NCI-H774 (cell line): ENCODE data around the gene TMEM88.

ENCODE experiments used
- DNase-seq: peaks from one replicate; lab custom pipeline; 2025; lab: John Stamatoyannopoulos, UW

TMEM88 gene

DNA sequence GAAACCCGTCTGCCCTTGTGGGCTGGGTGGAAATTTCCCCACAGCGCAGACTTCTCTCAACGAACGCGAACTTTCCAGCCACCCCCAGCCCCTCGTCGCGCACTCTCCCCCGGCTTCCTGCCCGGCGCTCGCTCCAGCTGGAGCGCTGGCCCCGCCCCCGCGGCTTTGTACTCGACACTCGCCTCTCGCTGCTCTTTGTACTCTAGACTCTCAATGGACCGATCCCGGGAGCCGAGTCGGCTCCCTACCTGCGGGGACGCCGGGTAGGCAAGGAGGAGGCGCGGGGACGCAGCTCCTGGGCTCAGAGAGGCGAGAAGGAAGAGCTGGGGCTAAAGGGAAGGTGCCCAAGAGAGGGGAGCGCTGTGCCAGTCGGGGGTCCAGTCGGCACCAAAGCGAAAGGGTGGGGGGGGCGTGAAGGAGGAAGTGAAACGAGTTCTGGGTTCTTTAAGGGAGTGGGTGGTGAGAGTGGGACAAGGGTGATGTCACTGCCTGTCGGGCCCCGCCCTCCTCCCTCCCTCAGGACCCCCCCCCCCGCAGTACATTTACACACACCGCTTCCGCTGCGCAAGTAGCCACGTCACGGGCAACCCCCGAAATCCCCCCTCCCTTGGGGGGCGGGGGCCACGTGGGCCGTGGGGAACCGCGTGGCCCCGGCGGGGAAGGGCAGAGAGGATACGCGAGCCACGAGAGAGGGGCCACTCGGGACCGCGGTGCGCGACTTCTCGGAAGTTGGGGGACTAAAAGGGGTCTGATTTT, 11.2 kb upstream of the TMEM88 start:
- DNase-seq: peak; percentile 53

DNA sequence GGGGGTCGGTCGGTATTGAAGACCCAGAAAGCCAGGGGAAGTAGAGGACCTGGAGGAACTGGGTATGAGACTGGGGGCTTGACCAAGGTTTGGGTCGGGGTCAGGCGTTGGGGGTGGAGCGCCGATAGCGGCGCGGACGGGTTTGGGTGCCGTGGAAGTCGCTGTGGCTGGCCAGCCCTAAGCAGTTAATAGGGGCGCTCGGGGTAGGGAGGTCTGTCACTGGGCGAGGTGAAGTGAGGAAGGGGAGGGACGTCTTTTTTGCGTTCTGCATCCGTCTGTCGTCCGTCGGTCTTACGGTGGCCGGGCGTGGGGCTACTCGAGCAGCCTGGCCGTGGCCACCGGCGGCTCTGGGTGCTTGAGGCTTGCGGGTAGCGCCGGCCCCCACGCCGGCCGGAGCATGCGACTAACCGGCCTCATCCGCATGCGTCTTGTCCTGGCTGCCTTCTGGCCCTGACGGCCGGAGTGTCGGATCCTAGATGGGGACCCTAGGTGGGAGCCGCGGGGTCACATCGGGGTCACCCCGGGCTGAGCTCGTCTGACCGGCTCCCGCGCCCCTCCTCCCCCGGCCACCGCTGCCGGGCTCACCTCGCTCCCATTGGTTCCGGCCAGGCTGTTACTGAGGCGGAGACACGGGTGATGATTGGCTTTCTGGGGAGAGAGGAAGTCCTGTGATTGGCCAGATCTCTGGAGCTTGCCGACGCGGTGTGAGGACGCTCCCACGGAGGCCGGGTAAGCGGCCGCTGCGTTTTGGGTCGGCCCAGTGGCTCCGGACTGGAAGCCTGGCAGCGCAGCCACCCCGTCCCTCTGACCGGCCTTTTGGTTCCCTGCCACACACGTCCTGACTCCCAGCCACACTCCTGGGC, 10.3 kb upstream of the TMEM88 start:
- peak; percentile 72 for DNase-seq

DNA sequence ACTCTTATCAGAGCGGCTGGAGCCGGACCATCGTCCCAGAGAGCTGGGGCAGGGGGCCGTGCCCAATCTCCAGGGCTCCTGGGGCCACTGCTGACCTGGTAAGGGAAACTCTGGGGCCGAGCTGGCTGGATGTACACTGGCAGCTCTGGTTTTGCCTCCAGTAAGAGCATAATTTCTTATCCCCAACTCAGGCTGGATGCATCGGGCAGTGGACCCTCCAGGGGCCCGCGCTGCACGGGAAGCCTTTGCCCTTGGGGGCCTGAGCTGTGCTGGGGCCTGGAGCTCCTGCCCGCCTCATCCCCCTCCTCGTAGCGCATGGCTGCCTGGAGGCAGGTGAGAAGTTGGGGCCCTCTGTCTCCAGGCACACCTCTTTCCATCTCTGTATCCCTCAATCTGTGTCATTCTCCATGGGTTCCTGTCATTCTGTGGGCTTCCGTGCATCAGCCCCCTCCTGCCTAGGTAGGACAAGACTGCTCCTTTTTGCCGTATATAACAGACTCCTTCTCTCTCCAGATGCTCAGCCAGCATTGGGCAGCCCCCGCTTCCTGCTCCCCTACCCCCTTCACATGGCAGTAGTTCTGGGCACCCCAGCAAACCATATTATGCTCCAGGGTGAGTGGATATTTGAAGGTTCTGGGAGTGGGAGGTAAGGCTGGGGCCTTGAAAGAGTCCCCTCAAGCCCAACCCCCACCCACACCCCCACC, 9.4 kb upstream of the TMEM88 start:
- no peak for DNase-seq

DNA sequence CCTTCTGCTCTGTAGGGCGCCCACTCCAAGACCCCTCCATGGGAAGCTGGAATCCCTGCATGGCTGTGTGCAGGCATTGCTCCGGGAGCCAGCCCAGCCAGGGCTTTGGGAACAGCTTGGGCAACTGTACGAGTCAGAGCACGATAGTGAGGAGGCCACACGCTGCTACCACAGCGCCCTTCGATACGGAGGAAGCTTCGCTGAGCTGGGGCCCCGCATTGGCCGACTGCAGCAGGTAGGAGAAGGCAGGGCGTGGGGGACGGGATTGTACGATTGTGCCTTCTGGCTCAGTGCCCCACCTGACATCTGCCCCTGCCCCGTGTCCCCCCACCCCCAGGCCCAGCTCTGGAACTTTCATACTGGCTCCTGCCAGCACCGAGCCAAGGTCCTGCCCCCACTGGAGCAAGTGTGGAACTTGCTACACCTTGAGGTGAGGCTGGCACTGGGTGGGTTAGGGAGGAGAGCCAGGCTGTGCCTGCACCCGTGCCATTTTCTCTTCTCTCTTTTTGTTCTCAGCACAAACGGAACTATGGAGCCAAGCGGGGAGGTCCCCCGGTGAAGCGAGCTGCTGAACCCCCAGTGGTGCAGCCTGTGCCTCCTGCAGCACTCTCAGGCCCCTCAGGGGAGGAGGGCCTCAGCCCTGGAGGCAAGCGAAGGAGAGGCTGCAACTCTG, 8.7 kb upstream of the TMEM88 start:
- no peak for DNase-seq

DNA sequence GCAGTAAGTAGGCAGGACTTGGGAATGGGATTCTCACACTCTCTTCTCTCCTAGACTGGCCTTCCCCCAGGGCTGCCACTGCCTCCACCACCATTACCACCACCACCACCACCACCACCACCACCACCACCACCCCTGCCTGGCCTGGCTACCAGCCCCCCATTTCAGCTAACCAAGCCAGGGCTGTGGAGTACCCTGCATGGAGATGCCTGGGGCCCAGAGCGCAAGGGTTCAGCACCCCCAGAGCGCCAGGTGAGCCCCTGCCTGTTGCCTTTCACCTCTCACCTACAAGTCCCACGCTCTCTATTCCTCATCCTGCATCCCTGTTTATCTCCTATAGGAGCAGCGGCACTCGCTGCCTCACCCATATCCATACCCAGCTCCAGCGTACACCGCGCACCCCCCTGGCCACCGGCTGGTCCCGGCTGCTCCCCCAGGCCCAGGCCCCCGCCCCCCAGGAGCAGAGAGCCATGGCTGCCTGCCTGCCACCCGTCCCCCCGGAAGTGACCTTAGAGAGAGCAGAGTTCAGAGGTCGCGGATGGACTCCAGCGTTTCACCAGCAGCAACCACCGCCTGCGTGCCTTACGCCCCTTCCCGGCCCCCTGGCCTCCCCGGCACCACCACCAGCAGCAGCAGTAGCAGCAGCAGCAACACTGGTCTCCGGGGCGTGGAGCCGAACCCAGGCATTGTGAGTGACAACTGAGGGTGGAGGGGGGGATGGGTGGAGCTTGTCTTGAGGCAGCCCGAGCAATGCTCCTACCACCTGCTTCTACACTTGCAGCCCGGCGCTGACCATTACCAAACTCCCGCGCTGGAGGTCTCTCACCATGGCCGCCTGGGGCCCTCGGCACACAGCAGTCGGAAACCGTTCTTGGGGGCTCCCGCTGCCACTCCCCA, 7.9 kb upstream of the TMEM88 start:
- no peak for DNase-seq

GRCh38 chr17:7848131-7848579, 6.7 kb upstream of the TMEM88 start:
- no peak for DNase-seq

- no peak for DNase-seq
Observed at GRCh38 chr17:7848739-7849129, 6.1 kb upstream of the TMEM88 start.

DNA sequence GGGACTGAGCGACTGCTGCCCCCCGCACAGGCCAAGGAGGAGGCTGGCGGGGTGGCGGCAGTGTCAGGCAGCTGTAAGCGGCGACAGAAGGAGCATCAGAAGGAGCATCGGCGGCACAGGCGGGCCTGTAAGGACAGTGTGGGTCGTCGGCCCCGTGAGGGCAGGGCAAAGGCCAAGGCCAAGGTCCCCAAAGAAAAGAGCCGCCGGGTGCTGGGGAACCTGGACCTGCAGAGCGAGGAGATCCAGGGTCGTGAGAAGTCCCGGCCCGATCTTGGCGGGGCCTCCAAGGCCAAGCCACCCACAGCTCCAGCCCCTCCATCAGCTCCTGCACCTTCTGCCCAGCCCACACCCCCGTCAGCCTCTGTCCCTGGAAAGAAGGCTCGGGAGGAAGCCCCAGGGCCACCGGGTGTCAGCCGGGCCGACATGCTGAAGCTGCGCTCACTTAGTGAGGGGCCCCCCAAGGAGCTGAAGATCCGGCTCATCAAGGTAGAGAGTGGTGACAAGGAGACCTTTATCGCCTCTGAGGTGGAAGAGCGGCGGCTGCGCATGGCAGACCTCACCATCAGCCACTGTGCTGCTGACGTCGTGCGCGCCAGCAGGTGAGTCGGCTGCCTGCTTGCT, 5.6 kb upstream of the TMEM88 start:
- no peak for DNase-seq

DNA sequence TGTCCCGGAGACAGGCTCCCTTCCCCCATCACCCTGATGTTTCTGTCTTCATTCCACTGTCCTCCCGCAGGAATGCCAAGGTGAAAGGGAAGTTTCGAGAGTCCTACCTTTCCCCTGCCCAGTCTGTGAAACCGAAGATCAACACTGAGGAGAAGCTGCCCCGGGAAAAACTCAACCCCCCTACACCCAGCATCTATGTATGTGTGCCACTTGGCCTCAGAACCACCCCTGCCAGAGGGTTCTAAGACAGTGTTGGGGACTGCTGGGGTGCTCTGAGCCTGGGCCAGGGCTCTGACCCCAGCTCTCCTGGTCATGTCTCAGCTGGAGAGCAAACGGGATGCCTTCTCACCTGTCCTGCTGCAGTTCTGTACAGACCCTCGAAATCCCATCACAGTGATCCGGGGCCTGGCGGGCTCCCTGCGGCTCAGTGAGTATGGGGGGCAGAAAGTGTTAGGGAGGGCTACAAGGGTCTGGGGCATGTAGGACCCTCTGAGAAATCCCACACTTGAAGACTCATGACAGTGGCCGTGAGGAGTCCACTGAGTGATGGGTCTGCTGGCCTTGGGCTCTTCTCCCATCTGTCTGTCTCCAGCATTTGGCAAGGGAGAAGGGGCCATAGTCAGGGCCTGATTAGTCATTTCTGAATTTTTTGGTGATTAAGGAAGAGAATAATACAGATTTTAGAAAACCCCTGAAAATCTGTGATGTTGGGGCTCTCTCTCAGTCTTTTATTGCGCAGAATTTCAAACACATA, 4.9 kb upstream of the TMEM88 start:
- DNase-seq: no peak

DNA sequence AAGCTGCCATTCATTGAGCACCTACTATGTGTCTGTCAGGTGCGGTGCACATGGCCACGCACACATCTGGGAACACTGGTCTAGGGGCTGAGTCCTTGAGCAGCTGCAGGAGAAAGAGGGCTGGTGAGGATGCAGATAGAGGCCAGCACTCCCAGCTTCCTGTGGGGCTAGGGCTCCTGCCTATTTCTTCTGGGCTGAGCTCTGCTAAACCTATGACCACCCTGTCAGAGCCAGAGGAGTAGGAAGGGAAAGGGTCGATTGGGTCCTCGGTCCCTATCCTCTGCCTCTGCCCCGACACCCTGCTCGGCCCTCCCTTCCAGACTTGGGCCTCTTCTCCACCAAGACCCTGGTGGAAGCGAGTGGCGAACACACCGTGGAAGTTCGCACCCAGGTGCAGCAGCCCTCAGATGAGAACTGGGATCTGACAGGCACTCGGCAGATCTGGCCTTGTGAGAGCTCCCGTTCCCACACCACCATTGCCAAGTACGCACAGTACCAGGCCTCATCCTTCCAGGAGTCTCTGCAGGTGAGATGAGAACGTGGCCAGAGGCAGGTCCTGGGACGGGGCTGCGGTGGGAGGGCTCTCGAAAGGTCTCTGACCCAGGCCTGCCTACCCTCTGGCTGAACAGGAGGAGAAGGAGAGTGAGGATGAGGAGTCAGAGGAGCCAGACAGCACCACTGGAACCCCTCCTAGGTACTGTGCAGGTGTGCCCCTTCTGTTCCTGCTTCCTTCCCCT, 4.0 kb upstream of the TMEM88 start:
- DNase-seq: no peak

GRCh38 chr17:7851438-7852261, 3.2 kb upstream of the TMEM88 start:
- DNase-seq: peak; percentile 62

GRCh38 chr17:7852262-7852670, 2.6 kb upstream of the TMEM88 start:
- no peak for DNase-seq

DNA sequence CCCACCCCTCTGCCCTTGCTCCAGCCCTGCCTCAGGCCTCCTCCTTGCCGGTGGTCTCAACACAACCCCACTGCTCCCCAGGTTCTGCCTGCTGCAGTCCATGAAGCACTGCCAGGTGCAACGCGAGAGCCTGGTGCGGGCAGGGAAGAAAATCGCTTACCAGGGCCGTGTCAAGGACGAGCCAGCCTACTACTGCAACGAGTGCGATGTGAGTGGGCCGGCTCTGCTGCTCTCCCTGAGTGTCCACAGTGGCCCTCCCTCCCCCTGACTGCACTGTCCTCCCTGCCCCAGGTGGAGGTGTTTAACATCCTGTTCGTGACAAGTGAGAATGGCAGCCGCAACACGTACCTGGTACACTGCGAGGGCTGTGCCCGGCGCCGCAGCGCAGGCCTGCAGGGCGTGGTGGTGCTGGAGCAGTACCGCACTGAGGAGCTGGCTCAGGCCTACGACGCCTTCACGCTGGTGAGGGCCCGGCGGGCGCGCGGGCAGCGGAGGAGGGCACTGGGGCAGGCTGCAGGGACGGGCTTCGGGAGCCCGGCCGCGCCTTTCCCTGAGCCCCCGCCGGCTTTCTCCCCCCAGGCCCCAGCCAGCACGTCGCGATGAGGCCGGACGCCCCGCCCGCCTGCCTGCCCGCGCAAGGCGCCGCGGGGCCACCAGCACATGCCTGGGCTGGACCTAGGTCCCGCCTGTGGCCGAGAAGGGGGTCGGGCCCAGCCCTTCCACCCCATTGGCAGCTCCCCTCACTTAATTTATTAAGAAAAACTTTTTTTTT, 1.8 kb upstream of the TMEM88 start:
- DNase-seq: no peak

DNA sequence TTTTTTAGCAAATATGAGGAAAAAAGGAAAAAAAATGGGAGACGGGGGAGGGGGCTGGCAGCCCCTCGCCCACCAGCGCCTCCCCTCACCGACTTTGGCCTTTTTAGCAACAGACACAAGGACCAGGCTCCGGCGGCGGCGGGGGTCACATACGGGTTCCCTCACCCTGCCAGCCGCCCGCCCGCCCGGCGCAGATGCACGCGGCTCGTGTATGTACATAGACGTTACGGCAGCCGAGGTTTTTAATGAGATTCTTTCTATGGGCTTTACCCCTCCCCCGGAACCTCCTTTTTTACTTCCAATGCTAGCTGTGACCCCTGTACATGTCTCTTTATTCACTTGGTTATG, 1.2 kb upstream of the TMEM88 start:
- DNase-seq: no peak

DNA sequence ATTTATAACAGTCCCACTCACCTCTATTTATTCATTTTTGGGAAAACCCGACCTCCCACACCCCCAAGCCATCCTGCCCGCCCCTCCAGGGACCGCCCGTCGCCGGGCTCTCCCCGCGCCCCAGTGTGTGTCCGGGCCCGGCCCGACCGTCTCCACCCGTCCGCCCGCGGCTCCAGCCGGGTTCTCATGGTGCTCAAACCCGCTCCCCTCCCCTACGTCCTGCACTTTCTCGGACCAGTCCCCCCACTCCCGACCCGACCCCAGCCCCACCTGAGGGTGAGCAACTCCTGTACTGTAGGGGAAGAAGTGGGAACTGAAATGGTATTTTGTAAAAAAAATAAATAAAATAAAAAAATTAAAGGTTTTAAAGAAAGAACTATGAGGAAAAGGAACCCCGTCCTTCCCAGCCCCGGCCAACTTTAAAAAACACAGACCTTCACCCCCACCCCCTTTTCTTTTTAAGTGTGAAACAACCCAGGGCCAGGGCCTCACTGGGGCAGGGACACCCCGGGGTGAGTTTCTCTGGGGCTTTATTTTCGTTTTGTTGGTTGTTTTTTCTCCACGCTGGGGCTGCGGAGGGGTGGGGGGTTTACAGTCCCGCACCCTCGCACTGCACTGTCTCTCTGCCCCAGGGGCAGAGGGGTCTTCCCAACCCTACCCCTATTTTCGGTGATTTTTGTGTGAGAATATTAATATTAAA, 638 bp upstream of the TMEM88 start:
- DNase-seq: no peak

- no peak for DNase-seq
Observed at GRCh38 chr17:7855660-7856010, 769 bp downstream of the TMEM88 start.
